Gastroesophageal sphincter (tissue), 3 donors: ENCODE results near the gene ZNF516.

Source experiments
- EP300 ChIP-seq: sonication (generic); formaldehyde crosslinking; IDR thresholded peaks from one replicate; pipeline ENCODE4 v1.6.1; 2017; ENCODE audit warnings: antibody characterized with exemption, mild to moderate bottlenecking
- POLR2A ChIP-seq, 2 donors: fragments of 450-650 bp; IDR thresholded peaks; one replicate each; pipeline ENCODE4 v1.6.1; 2017; ENCODE audit warnings: antibody characterized with exemption in 2 of 2, mild to moderate bottlenecking in 2 of 2, moderate library complexity in 1 of 2
- POLR2AphosphoS5 ChIP-seq: sonication (generic); formaldehyde crosslinking; IDR thresholded peaks from one replicate; pipeline ENCODE4 v1.6.1; 2017; ENCODE audit warnings: antibody characterized with exemption
- TF ChIP-seq, protein P1 (sequence below), 4 experiments: fragments of 200-600 bp in 2 of 4; fragments of 450-650 bp in 2 of 4; sonication (generic) in 1 of 4; IDR thresholded peaks; one replicate each; pipeline ENCODE4 v1.5.1; 2017 to 2019; ENCODE audit warnings: antibody characterized with exemption in 4 of 4, mild to moderate bottlenecking in 2 of 4, moderate library complexity in 2 of 4

DNA sequence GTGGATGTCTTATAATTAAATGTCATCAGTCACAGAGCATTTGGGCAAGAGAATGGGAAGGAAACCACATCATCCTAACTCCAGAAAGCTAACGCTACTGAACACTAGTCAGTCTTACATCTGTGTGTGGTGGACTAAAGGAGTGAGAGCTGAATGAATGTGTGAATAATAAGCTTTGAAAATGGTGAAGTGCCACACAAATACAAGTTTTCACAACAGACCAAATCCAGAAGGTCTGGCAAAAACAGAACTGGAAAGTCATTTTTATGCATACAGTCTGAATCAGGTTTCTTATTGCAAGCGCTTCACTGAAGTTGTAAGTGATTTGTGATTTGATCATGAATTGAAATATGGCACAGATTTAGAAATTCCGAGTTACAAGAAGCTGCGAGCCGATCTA lies 175.7 kb downstream of the ZNF516 start:
- TF ChIP-seq, protein P1, sequence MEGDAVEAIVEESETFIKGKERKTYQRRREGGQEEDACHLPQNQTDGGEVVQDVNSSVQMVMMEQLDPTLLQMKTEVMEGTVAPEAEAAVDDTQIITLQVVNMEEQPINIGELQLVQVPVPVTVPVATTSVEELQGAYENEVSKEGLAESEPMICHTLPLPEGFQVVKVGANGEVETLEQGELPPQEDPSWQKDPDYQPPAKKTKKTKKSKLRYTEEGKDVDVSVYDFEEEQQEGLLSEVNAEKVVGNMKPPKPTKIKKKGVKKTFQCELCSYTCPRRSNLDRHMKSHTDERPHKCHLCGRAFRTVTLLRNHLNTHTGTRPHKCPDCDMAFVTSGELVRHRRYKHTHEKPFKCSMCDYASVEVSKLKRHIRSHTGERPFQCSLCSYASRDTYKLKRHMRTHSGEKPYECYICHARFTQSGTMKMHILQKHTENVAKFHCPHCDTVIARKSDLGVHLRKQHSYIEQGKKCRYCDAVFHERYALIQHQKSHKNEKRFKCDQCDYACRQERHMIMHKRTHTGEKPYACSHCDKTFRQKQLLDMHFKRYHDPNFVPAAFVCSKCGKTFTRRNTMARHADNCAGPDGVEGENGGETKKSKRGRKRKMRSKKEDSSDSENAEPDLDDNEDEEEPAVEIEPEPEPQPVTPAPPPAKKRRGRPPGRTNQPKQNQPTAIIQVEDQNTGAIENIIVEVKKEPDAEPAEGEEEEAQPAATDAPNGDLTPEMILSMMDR (IDR thresholded peaks at IDR 0.05): no peak
- TF ChIP-seq EP300: no peak
- TF ChIP-seq POLR2AphosphoS5: no peak
- no peak for TF ChIP-seq POLR2A (IDR thresholded peaks at IDR 0.05)
